Endodermal cell (in vitro differentiated cells): ENCODE measurements around the gene GNB1L. TPM values are rescaled to one million over a fixed set of nuclear protein-coding genes. Genes with fewer than 3 reads are reported as not detected.
A peak's percentile ranks its signal among the peaks of the same experiment; 100 is the strongest.

Experiments
- DNase-seq: peaks from one replicate; pipeline ENCODE4 v3.0.0-alpha.2; 2017
- H3K27ac ChIP-seq: 2 replicates; pipeline ENCODE4 v1.5.1; 2013; ENCODE audit warnings: mild to moderate bottlenecking, low read depth, low read length, moderate library complexity
- H3K27me3 ChIP-seq: 2 replicates; pipeline ENCODE4 v1.6.1; 2013; ENCODE audit warnings: mild to moderate bottlenecking, low read length, moderate library complexity; ENCODE audit not compliant: insufficient read depth, control insufficient read depth, poor library complexity, severe bottlenecking
- H3K36me3 ChIP-seq: 2 replicates; pipeline ENCODE4 v1.7.0; 2013; ENCODE audit warnings: mild to moderate bottlenecking, low read length, moderate library complexity; ENCODE audit not compliant: control insufficient read depth, insufficient read depth
- H3K4me1 ChIP-seq: one replicate; pipeline ENCODE4 v1.7.0; 2013; ENCODE audit warnings: low read length; ENCODE audit not compliant: control insufficient read depth, insufficient read depth
- H3K4me3 ChIP-seq: 2 replicates; pipeline ENCODE4 v1.5.1; 2013; ENCODE audit warnings: mild to moderate bottlenecking, low read length, moderate library complexity
- H3K9ac ChIP-seq: 2 replicates; pipeline ENCODE4 v1.6.1; 2013; ENCODE audit warnings: mild to moderate bottlenecking, low read length, moderate library complexity; ENCODE audit not compliant: poor library complexity, severe bottlenecking; ENCODE audit errors: extremely low read depth
- H3K9me3 ChIP-seq: 2 replicates; pipeline ENCODE4 v1.6.1; 2013; ENCODE audit warnings: mild to moderate bottlenecking, low read length, moderate library complexity; ENCODE audit not compliant: control insufficient read depth
- H3K27ac Mint-ChIP-seq: 2 replicates; pipeline ENCODE4 v1.8.0; 2020; ENCODE audit warnings: mixed read lengths
- H3K27me3 Mint-ChIP-seq: 2 replicates; pipeline ENCODE4 v1.8.0; 2021; ENCODE audit warnings: mild to moderate bottlenecking, mixed read lengths; ENCODE audit not compliant: insufficient read depth
- H3K36me3 Mint-ChIP-seq: 2 replicates; pipeline ENCODE4 v1.8.0; 2020; ENCODE audit warnings: low read depth, mixed read lengths
- H3K4me1 Mint-ChIP-seq: 2 replicates; pipeline ENCODE4 v1.8.0; 2020; ENCODE audit warnings: mixed read lengths
- H3K4me3 Mint-ChIP-seq: 2 replicates; pipeline ENCODE4 v1.8.0; 2020; ENCODE audit warnings: mild to moderate bottlenecking, moderate library complexity, mixed read lengths
- H3K9me3 Mint-ChIP-seq: 2 replicates; pipeline ENCODE4 v1.8.0; 2020; ENCODE audit warnings: mild to moderate bottlenecking, mixed read lengths
- CTCF ChIP-seq: fragments of 200-600 bp; sonication (generic); conservative IDR thresholded peaks from 2 replicates; pipeline ENCODE4 v1.5.0; 2021; ENCODE audit warnings: antibody characterized with exemption, mild to moderate bottlenecking
- WGBS, 2 experiments: methylation state at CpG; one replicate each; pipeline versions ENCODE4 v1.1.5 to v1.1.7; 2013; ENCODE audit warnings: missing lambda C conversion rate in 2 of 2, mixed read lengths in 1 of 2; ENCODE audit not compliant: insufficient coverage in 1 of 2, insufficient read length in 1 of 2; 5-methylcytosine and 5-hydroxymethylcytosine counted together
- total RNA-seq, 2 donors: library from RNA; stranded (reverse); fragmentation: NEBNext Ultra II Directional in 1 of 2; extraction: Animal tissue kit (Norgen Biotek cat#: 25700) in 1 of 2; gene quantifications; 2 replicates in 1 of 2; 3 replicates in 1 of 2; pipeline ENCODE4 v1.2.1, GENCODE V29; 2021

GNB1L gene
- total RNA-seq, 2 donors from 2014 or later = 9.5 to 12.2 TPM

- Mint-ChIP-seq H3K4me3 (no peak overlapping the region), H3K27me3 (no peaks in the 10 kb centered on the region), H3K27ac (no peak overlapping the region), H3K9me3 (no peaks in the 10 kb centered on the region), H3K4me1 (no peaks in the 10 kb centered on the region), H3K36me3 (no peaks in the 10 kb centered on the region)
- WGBS, 2 experiments = 90 to 92% methylated on average over 12 to 27 of the region's 27 CpGs
- H3K9ac ChIP-seq = no peak overlapping the region
- no peaks in the 10 kb centered on the region for H3K36me3 ChIP-seq
- H3K27ac ChIP-seq = no peak overlapping the region
- H3K27me3 ChIP-seq = no peaks in the 10 kb centered on the region
- TF ChIP-seq CTCF = no peak
- H3K4me3 ChIP-seq = no peak overlapping the region
- no peaks in the 10 kb centered on the region for H3K9me3 ChIP-seq
- peak; percentile 39 for DNase-seq
- H3K4me1 ChIP-seq = no peaks in the 10 kb centered on the region
Observed at GRCh38 chr22:19873138-19873959, 18.7 kb upstream of the GNB1L start.

- Histone ChIP-seq H3K9ac (no peak overlapping the region), H3K4me1 (no peaks in the 10 kb centered on the region), H3K9me3 (no peaks in the 10 kb centered on the region), H3K4me3 (no peak overlapping the region), H3K36me3 (no peaks in the 10 kb centered on the region), H3K27me3 (no peaks in the 10 kb centered on the region), H3K27ac (no peak overlapping the region)
- H3K27ac Mint-ChIP-seq = no peak overlapping the region
- H3K9me3 Mint-ChIP-seq = no peaks in the 10 kb centered on the region
- no peak for TF ChIP-seq CTCF
- H3K36me3 Mint-ChIP-seq = no peaks in the 10 kb centered on the region
- DNase-seq = peak; percentile 69
- H3K4me1 Mint-ChIP-seq = no peaks in the 10 kb centered on the region
- no peak overlapping the region for H3K4me3 Mint-ChIP-seq
- WGBS, 2 experiments = 87 to 93% methylated on average over 3 to 7 of the region's 7 CpGs
- no peaks in the 10 kb centered on the region for H3K27me3 Mint-ChIP-seq
Observed at GRCh38 chr22:19872779-19873137, 18.1 kb upstream of the GNB1L start.

GRCh38 chr22:19871845-19872778 is 17.4 kb upstream of the GNB1L start:
- DNase-seq = peak; percentile 47
- Mint-ChIP-seq H3K27me3 (no peaks in the 10 kb centered on the region), H3K9me3 (no peaks in the 10 kb centered on the region), H3K27ac (no peak overlapping the region), H3K4me1 (peaks cover 2% of the 10 kb centered on the region), H3K4me3 (no peak overlapping the region), H3K36me3 (no peaks in the 10 kb centered on the region)
- Histone ChIP-seq H3K27ac (no peak overlapping the region), H3K9me3 (no peaks in the 10 kb centered on the region), H3K36me3 (no peaks in the 10 kb centered on the region), H3K9ac (no peak overlapping the region), H3K4me1 (no peaks in the 10 kb centered on the region), H3K27me3 (no peaks in the 10 kb centered on the region), H3K4me3 (no peak overlapping the region)
- WGBS, 2 experiments = 95 to 100% methylated on average over 1 to 16 of the region's 16 CpGs
- no peak for TF ChIP-seq CTCF
